Fibroblast of lung (primary cell): ENCODE measurements around the gene MAPKBP1. TPM values are rescaled to one million over a fixed set of nuclear protein-coding genes. Genes with fewer than 3 reads are reported as not detected.

Experiments used
- DNase-seq, 2 donors: peaks; one replicate each; pipeline versions ENCODE4 v3.0.0 to v3.0.0-alpha.2; 2010; ENCODE audit warnings: low read depth in 2 of 2
- H2AFZ ChIP-seq: 2 replicates; pipeline ENCODE4 v1.5.1; 2012; ENCODE audit warnings: low read length, control low read depth, inconsistent platforms
- H3K27ac ChIP-seq: 2 replicates; pipeline ENCODE4 v1.5.1; 2011; ENCODE audit warnings: low read length, control low read depth; ENCODE audit not compliant: insufficient read depth
- H3K27me3 ChIP-seq: 2 replicates; pipeline ENCODE4 v1.5.1; 2011; ENCODE audit warnings: mild to moderate bottlenecking, low read length; ENCODE audit not compliant: control insufficient read depth, insufficient read depth
- H3K36me3 ChIP-seq: 2 replicates; pipeline ENCODE4 v1.5.1; 2011; ENCODE audit warnings: low read length; ENCODE audit not compliant: control insufficient read depth, insufficient read depth
- H3K4me1 ChIP-seq: 2 replicates; pipeline ENCODE4 v1.5.1; 2011; ENCODE audit warnings: low read length; ENCODE audit not compliant: control insufficient read depth, insufficient read depth; ENCODE audit errors: extremely low read depth
- H3K4me2 ChIP-seq: 2 replicates; pipeline ENCODE4 v1.5.1; 2011; ENCODE audit warnings: low read length, control low read depth; ENCODE audit not compliant: insufficient read depth; ENCODE audit errors: extremely low read depth
- H3K4me3 ChIP-seq, 4 experiments: fragments of 200-600 bp in 1 of 4; sonication (generic) in 1 of 4; replicated peaks in 1 of 4; 2 replicates each; pipeline ENCODE4 v1.5.1; 2011 to 2016; ENCODE audit warnings: low read length in 4 of 4, low read depth in 3 of 4, mild to moderate bottlenecking in 3 of 4, control low read depth in 2 of 4, inconsistent platforms in 1 of 4, mixed read lengths in 1 of 4; ENCODE audit not compliant: insufficient read depth in 1 of 4; ENCODE audit errors: control extremely low read depth in 1 of 4
- H3K79me2 ChIP-seq: 2 replicates; pipeline ENCODE4 v1.5.1; 2012; ENCODE audit warnings: mild to moderate bottlenecking, low read length, inconsistent platforms; ENCODE audit not compliant: control insufficient read depth, insufficient read depth
- H3K9ac ChIP-seq: 2 replicates; pipeline ENCODE4 v1.5.1; 2011; ENCODE audit warnings: mild to moderate bottlenecking, low read length, control low read depth; ENCODE audit not compliant: insufficient read depth
- H3K9me3 ChIP-seq: 2 replicates; pipeline ENCODE4 v1.5.1; 2012; ENCODE audit warnings: low read depth, low read length; ENCODE audit not compliant: control insufficient read depth, insufficient read depth
- H4K20me1 ChIP-seq: 2 replicates; pipeline ENCODE4 v1.5.1; 2011; ENCODE audit warnings: low read length; ENCODE audit not compliant: control insufficient read depth, insufficient read depth; ENCODE audit errors: extremely low read depth
- CTCF ChIP-seq, 2 donors: IDR thresholded peaks in 1 of 2; conservative IDR thresholded peaks in 1 of 2; 1 replicate in 1 of 2; 2 replicates in 1 of 2; pipeline ENCODE4 v1.5.1; 2011 to 2012; ENCODE audit warnings: low read length in 2 of 2, control low read depth in 1 of 2, inconsistent platforms in 1 of 2, low read depth in 1 of 2, mild to moderate bottlenecking in 1 of 2
- EZH2 ChIP-seq: IDR thresholded peaks from 2 replicates; pipeline ENCODE4 v1.5.1; 2012; ENCODE audit warnings: low read length, control low read depth, mild to moderate bottlenecking; ENCODE audit errors: missing control alignments
- polyA plus RNA-seq, 2 donors: library from polyadenylated mRNA; depleted of rRNA in 1 of 2; stranded (reverse) in 1 of 2; unstranded in 1 of 2; fragments of >200 nt; gene quantifications; 2 replicates each; pipeline ENCODE4 v1.2.1, GENCODE V29; 2011 to 2012; ENCODE audit warnings: missing spikeins in 1 of 2
- total RNA-seq: library from RNA; depleted of rRNA; stranded (reverse); fragments of >200 nt; gene quantifications from 2 replicates; pipeline ENCODE4 v1.2.1, GENCODE V29; 2014

MAPKBP1 gene
- total and polyA plus RNA-seq, 2 donors (not counting 1 experiment from before 2014, with no cell fraction given): 2.8 to 20.8 TPM

GRCh38 chr15:41851755-41852370 lies 77.6 kb downstream of the MAPKBP1 start:
- H3K36me3 ChIP-seq: peaks cover 2% of the 10 kb centered on the region
- H3K4me3 ChIP-seq: no peak overlapping the region
- no peak for DNase-seq
- no peak overlapping the region for H3K9ac ChIP-seq
- no peaks in the 10 kb centered on the region for H4K20me1 ChIP-seq
- H2AFZ ChIP-seq: no peak overlapping the region
- TF ChIP-seq EZH2: no peak
- TF ChIP-seq CTCF (conservative IDR thresholded peaks at IDR 0.05 in 1 of 2, IDR thresholded peaks at IDR 0.05 in 1 of 2; ENCODE audit: low read depth in 1 of 2, low read length in 2 of 2): no peak
- H3K79me2 ChIP-seq: no peaks in the 10 kb centered on the region
- H3K4me2 ChIP-seq: no peak overlapping the region
- H3K27ac ChIP-seq: no peak overlapping the region
- H3K9me3 ChIP-seq: no peaks in the 10 kb centered on the region
- no peaks in the 10 kb centered on the region for H3K4me1 ChIP-seq
- no peaks in the 10 kb centered on the region for H3K27me3 ChIP-seq

- no peaks in the 10 kb centered on the region for H3K9me3 ChIP-seq
- no peaks in the 10 kb centered on the region for H4K20me1 ChIP-seq
- H3K4me3 ChIP-seq: no peak overlapping the region
- H3K36me3 ChIP-seq: peaks cover 1% of the 10 kb centered on the region
- DNase-seq: no peak
- H3K27me3 ChIP-seq: no peaks in the 10 kb centered on the region
- no peak overlapping the region for H3K27ac ChIP-seq
- H3K4me1 ChIP-seq: no peaks in the 10 kb centered on the region
- no peak overlapping the region for H3K4me2 ChIP-seq
- H2AFZ ChIP-seq: no peak overlapping the region
- H3K9ac ChIP-seq: no peak overlapping the region
- no peak for TF ChIP-seq CTCF (conservative IDR thresholded peaks at IDR 0.05 in 1 of 2, IDR thresholded peaks at IDR 0.05 in 1 of 2; ENCODE audit: low read depth in 1 of 2, low read length in 2 of 2)
- no peak for TF ChIP-seq EZH2
- H3K79me2 ChIP-seq: no peaks in the 10 kb centered on the region
Observed at GRCh38 chr15:41852736-41853590, 78.7 kb downstream of the MAPKBP1 start.

- Histone ChIP-seq H3K4me3 (no peak overlapping the region), H3K27ac (no peak overlapping the region), H3K79me2 (no peaks in the 10 kb centered on the region), H3K9me3 (no peaks in the 10 kb centered on the region), H3K4me1 (no peaks in the 10 kb centered on the region), H3K9ac (no peak overlapping the region), H3K4me2 (no peak overlapping the region), H3K36me3 (no peaks in the 10 kb centered on the region), H3K27me3 (no peaks in the 10 kb centered on the region), H2AFZ (no peak overlapping the region), H4K20me1 (no peaks in the 10 kb centered on the region)
- DNase-seq: no peak
- TF ChIP-seq CTCF (conservative IDR thresholded peaks at IDR 0.05 in 1 of 2, IDR thresholded peaks at IDR 0.05 in 1 of 2; ENCODE audit: low read depth in 1 of 2, low read length in 2 of 2) (no peak), EZH2 (no peak)
Observed at GRCh38 chr15:41853831-41854230, 79.5 kb downstream of the MAPKBP1 start.
